HL-60 (cell line): Measurements from ENCODE around the gene TMEM18.

Source experiments
- DNase-seq, 2 experiments: peaks; one replicate each; pipeline ENCODE4 v3.0.0-alpha.2; 2010 to 2020; ENCODE audit warnings: low read depth in 1 of 2, low spot score in 1 of 2
- H3K27ac ChIP-seq: fragments of 250-450 bp; sonication (Bioruptor Pico); replicated peaks from 2 replicates; pipeline ENCODE4 v1.5.1; 2020; ENCODE audit warnings: mild to moderate bottlenecking, moderate library complexity
- H3K27me3 ChIP-seq: fragments of 250-450 bp; sonication (Bioruptor Pico); 2 replicates; pipeline ENCODE4 v1.5.1; 2021; ENCODE audit warnings: mild to moderate bottlenecking, moderate library complexity; ENCODE audit not compliant: insufficient read depth, poor library complexity, severe bottlenecking
- H3K4me3 ChIP-seq: replicated peaks from 2 replicates; pipeline ENCODE4 v1.5.1; 2011; ENCODE audit warnings: mild to moderate bottlenecking, control low read depth, low read length; ENCODE audit not compliant: insufficient read depth
- CTCF ChIP-seq: IDR thresholded peaks from one replicate; pipeline ENCODE4 v1.5.1; 2011; ENCODE audit warnings: low read length, control low read depth, inconsistent platforms; ENCODE audit not compliant: insufficient read depth
- GABPA ChIP-seq: IDR thresholded peaks from 2 replicates; pipeline ENCODE4 v1.6.1; 2012; ENCODE audit warnings: low read depth
- POLR2AphosphoS5 ChIP-seq: IDR thresholded peaks from 2 replicates; pipeline ENCODE4 v1.6.1; 2012; ENCODE audit warnings: low read depth
- REST ChIP-seq: IDR thresholded peaks from 2 replicates; pipeline ENCODE4 v1.6.1; 2012; ENCODE audit warnings: low read depth; ENCODE audit not compliant: insufficient replicate concordance
- SPI1 ChIP-seq: IDR thresholded peaks from 2 replicates; pipeline ENCODE4 v1.6.1; 2012; ENCODE audit warnings: low read depth, mild to moderate bottlenecking, borderline replicate concordance

Gene TMEM18

GRCh38 chr2:666441-666840 lies 10.8 kb downstream of the TMEM18 start:
- TF ChIP-seq POLR2AphosphoS5, result no peak
- TF ChIP-seq GABPA, result no peak
- no peak for TF ChIP-seq CTCF
- no peak for TF ChIP-seq SPI1
- no peak for TF ChIP-seq REST
- Histone ChIP-seq H3K27ac (no peak overlapping the region), H3K27me3 (no peaks in the 10 kb centered on the region), H3K4me3 (no peak overlapping the region)
- DNase-seq, result no peak

GRCh38 chr2:665340-666073 lies 11.7 kb downstream of the TMEM18 start:
- no peak for DNase-seq

More at GRCh38 chr2:665340-666073, 11.7 kb downstream of the TMEM18 start:
- Histone ChIP-seq H3K4me3 (no peak overlapping the region), H3K27me3 (no peaks in the 10 kb centered on the region), H3K27ac (no peak overlapping the region)
- TF ChIP-seq GABPA (no peak), SPI1 (no peak), CTCF (no peak), POLR2AphosphoS5 (no peak), REST (no peak)
